HG03460 (cell line): ENCODE data around the gene NT5DC2.

ENCODE experiments used
- ATAC-seq: cut with Tn5 transposase; IDR thresholded peaks from one replicate; pipeline ENCODE4 v1.9.1; 2021; ENCODE audit not compliant: unreplicated experiment

The NT5DC2 gene

GRCh38 chr3:52512727-52513126 lies 20.9 kb downstream of the NT5DC2 start:
- ATAC-seq: no peak

- ATAC-seq: no peak
These were observed 21.6 kb downstream of the NT5DC2 start for GRCh38 chr3:52512105-52512504.

GRCh38 chr3:52511509-52511908 lies 22.1 kb downstream of the NT5DC2 start:
- ATAC-seq: no peak

GRCh38 chr3:52509753-52510328 lies 23.8 kb downstream of the NT5DC2 start:
- ATAC-seq: no peak

GRCh38 chr3:52507359-52507758 lies 26.3 kb downstream of the NT5DC2 start:
- ATAC-seq: no peak

GRCh38 chr3:52506266-52506966 lies 27.2 kb downstream of the NT5DC2 start:
- ATAC-seq: no peak

- ATAC-seq: no peak
These were observed 28.7 kb downstream of the NT5DC2 start for GRCh38 chr3:52504977-52505376.

GRCh38 chr3:52503788-52504424 lies 29.8 kb downstream of the NT5DC2 start:
- ATAC-seq: no peak

GRCh38 chr3:52502808-52503350 lies 30.8 kb downstream of the NT5DC2 start:
- no peak for ATAC-seq

- no peak for ATAC-seq
These were observed 31.7 kb downstream of the NT5DC2 start for GRCh38 chr3:52502001-52502400.

- no peak for ATAC-seq
These were observed 32.6 kb downstream of the NT5DC2 start for GRCh38 chr3:52501046-52501445.

GRCh38 chr3:52498137-52499054 lies 35.3 kb downstream of the NT5DC2 start:
- ATAC-seq: no peak

GRCh38 chr3:52495777-52496602 lies 37.7 kb downstream of the NT5DC2 start:
- ATAC-seq: no peak

GRCh38 chr3:52494886-52495495 lies 38.7 kb downstream of the NT5DC2 start, which contains the start of gene STAB1:
STAB1 (plus strand) TSS chr3:52495338; CDS start chr3:52495414, 76 bp downstream.
- ATAC-seq: no peak

- no peak for ATAC-seq
These were observed 39.2 kb downstream of the NT5DC2 start for GRCh38 chr3:52494445-52494844.

GRCh38 chr3:52493232-52494017 lies 40.2 kb downstream of the NT5DC2 start:
- ATAC-seq: no peak

GRCh38 chr3:52492059-52492458 lies 41.6 kb downstream of the NT5DC2 start:
- ATAC-seq: no peak

- no peak for ATAC-seq
These were observed 42.6 kb downstream of the NT5DC2 start for GRCh38 chr3:52490939-52491526.
